ENCODE measurements around the gene HSD11B2. TPM values are rescaled to one million over a fixed set of nuclear protein-coding genes. Genes with fewer than 3 reads are reported as not detected.

The HSD11B2 gene
- total and polyA plus RNA-seq, 2 donors (not counting 3 experiments of a cell fraction or from before 2014, with no cell fraction given), result 0.10 TPM; not detected in 1

- H2AFZ ChIP-seq (ENCODE audit: low read depth, low read length), result no peak overlapping the region
- ChIA-PET CTCF (interaction anchor here (1.4 to 6.8 kb wide), 2 partner anchors 10 kb away, joined by 5 to 53 read pairs; no protein-coding TSS in a partner anchor), POLR2A (no interaction called here)
- H3K36me3 ChIP-seq (ENCODE audit: control insufficient read depth in 2 of 2, extremely low read depth in 1 of 2, insufficient read depth in 2 of 2, low read length in 2 of 2), result peaks cover 0 to 28% of the 10 kb centered on the region in 2 experiments
- no peak for FAIRE-seq
- H3K4me1 ChIP-seq (ENCODE audit: control insufficient read depth, extremely low read depth, insufficient read depth, low read length), result no peaks in the 10 kb centered on the region
- no peak overlapping the region for H3K27ac ChIP-seq (ENCODE audit: insufficient read depth, low read depth, low read length)
- no peaks in the 10 kb centered on the region for H3K9me1 ChIP-seq (replicated peaks; ENCODE audit: control insufficient read depth, extremely low read depth, insufficient read depth, low read length)
- no peaks in the 10 kb centered on the region for H3K27me3 ChIP-seq (ENCODE audit: control insufficient read depth in 2 of 2, insufficient read depth in 2 of 2, low read length in 2 of 2)
- no peak overlapping the region for H3K4me2 ChIP-seq (ENCODE audit: insufficient read depth, low read length)
- TF ChIP-seq FOS (IDR thresholded peaks at IDR 0.05; ENCODE audit: borderline replicate concordance, insufficient read depth, low read length), result no peak
- no peak for TF ChIP-seq POLR2A (IDR thresholded peaks at IDR 0.05; ENCODE audit: low read depth, low read length)
- TF ChIP-seq EZH2 (IDR thresholded peaks at IDR 0.05; ENCODE audit: borderline replicate concordance, low read depth, low read length, severe bottlenecking), result no peak
- no peak for TF ChIP-seq POLR2AphosphoS5 (IDR thresholded peaks at IDR 0.05; ENCODE audit: insufficient read depth, low read depth, low read length)
- no peak for TF ChIP-seq GATA2 (IDR thresholded peaks at IDR 0.05; ENCODE audit: insufficient read depth, insufficient read length, low read depth, low read length)
- dilution Hi-C loops (cut with MboI; ENCODE audit: extremely low pct_ligation_motif_present, low sequenced_read_pairs), result no loop called here
- TSS peak; percentile 86 for BruUV-seq (replicated peaks)
- intact Hi-C loops (cut with micrococcal nuclease), result no loop called here
- no peaks in the 10 kb centered on the region for H3K79me2 ChIP-seq (ENCODE audit: control insufficient read depth, insufficient read depth, low read length)
- H3K9me3 ChIP-seq (replicated peaks; ENCODE audit: control insufficient read depth, insufficient read depth, low read length), result no peaks in the 10 kb centered on the region
- DNase-seq (ENCODE audit: low read depth, low spot score), result no peak
- H4K20me1 ChIP-seq (replicated peaks; ENCODE audit: control insufficient read depth, extremely low read depth, insufficient read depth, low read length), result no peaks in the 10 kb centered on the region
- no peak overlapping the region for H3K9ac ChIP-seq (replicated peaks; ENCODE audit: extremely low read depth, insufficient read depth, low read length)
- no peak overlapping the region for H3K4me3 ChIP-seq (replicated peaks in 1 of 3; ENCODE audit: insufficient read depth in 1 of 3, low read depth in 1 of 3, low read length in 3 of 3)
Measured at GRCh38 chr16:67438098-67438791, 7.3 kb downstream of the HSD11B2 start.

DNA sequence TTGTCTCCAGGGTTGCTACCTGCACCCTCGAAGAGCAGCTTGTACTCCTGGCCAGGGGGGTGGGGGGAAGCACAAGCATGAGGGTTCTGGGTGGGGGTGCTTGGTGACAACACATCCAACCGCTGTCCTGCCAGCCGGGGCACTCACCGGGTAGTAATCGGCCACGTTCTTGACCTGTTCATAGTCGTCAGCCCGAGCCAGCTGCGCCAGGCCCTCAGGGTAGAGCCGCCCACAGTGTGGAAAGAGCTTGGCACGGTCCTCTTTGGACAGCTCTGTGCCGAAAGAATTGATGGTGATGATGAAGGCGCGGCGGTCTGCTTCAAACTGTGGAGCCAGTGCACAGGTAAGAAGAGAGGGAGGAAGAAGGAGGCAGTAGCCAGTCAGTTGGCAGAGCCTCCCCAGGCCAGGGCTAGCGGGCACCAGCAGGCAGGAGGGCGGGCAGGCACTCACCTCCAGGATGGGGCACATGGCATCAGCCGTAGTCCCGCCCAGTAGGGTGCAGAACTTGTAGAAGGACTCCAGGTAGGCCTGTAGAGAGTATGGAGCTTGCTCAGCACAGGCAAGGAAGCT lies 8.0 kb downstream of the HSD11B2 start:
- ChIA-PET CTCF (interaction anchor here (1.4 to 6.8 kb wide), 3 partner anchors 9 to 27 kb away, joined by 5 to 53 read pairs (median 6); no protein-coding TSS in a partner anchor), POLR2A (no interaction called here)
- no peaks in the 10 kb centered on the region for H3K4me1 ChIP-seq (ENCODE audit: control insufficient read depth, extremely low read depth, insufficient read depth, low read length)
- H2AFZ ChIP-seq (ENCODE audit: low read depth, low read length), result no peak overlapping the region
- no peak for DNase-seq (ENCODE audit: low read depth, low spot score)
- no peaks in the 10 kb centered on the region for H3K79me2 ChIP-seq (ENCODE audit: control insufficient read depth, insufficient read depth, low read length)
- no peak overlapping the region for H3K4me2 ChIP-seq (ENCODE audit: insufficient read depth, low read length)
- no TSS peak for BruUV-seq (replicated peaks)
- no peaks in the 10 kb centered on the region for H3K9me3 ChIP-seq (replicated peaks; ENCODE audit: control insufficient read depth, insufficient read depth, low read length)
- no peaks in the 10 kb centered on the region for H4K20me1 ChIP-seq (replicated peaks; ENCODE audit: control insufficient read depth, extremely low read depth, insufficient read depth, low read length)
- TF ChIP-seq POLR2A (IDR thresholded peaks at IDR 0.05; ENCODE audit: low read depth, low read length) (no peak), EZH2 (IDR thresholded peaks at IDR 0.05; ENCODE audit: borderline replicate concordance, low read depth, low read length, severe bottlenecking) (no peak), POLR2AphosphoS5 (IDR thresholded peaks at IDR 0.05; ENCODE audit: insufficient read depth, low read depth, low read length) (no peak), GATA2 (IDR thresholded peaks at IDR 0.05; ENCODE audit: insufficient read depth, insufficient read length, low read depth, low read length) (no peak), JUN (IDR thresholded peaks at IDR 0.05; ENCODE audit: borderline replicate concordance, insufficient read depth, insufficient read length, low read depth) (no peak), FOS (IDR thresholded peaks at IDR 0.05; ENCODE audit: borderline replicate concordance, insufficient read depth, low read length) (no peak), MYC (IDR thresholded peaks at IDR 0.05; ENCODE audit: low read depth, low read length) (no peak), CTCF (IDR thresholded peaks at IDR 0.05; ENCODE audit: extremely low read depth in 1 of 2, insufficient read depth in 1 of 2, low read depth in 1 of 2, low read length in 2 of 2) (no peak), MAX (IDR thresholded peaks at IDR 0.05; ENCODE audit: insufficient read depth, insufficient read length) (no peak)
- no peaks in the 10 kb centered on the region for H3K9me1 ChIP-seq (replicated peaks; ENCODE audit: control insufficient read depth, extremely low read depth, insufficient read depth, low read length)
- H3K4me3 ChIP-seq (replicated peaks in 1 of 3; ENCODE audit: insufficient read depth in 1 of 3, low read depth in 1 of 3, low read length in 3 of 3), result no peak overlapping the region
- peaks cover 0 to 28% of the 10 kb centered on the region in 2 experiments for H3K36me3 ChIP-seq (ENCODE audit: control insufficient read depth in 2 of 2, extremely low read depth in 1 of 2, insufficient read depth in 2 of 2, low read length in 2 of 2)
- no peaks in the 10 kb centered on the region for H3K27me3 ChIP-seq (ENCODE audit: control insufficient read depth in 2 of 2, insufficient read depth in 2 of 2, low read length in 2 of 2)
- dilution Hi-C loops (cut with MboI; ENCODE audit: extremely low pct_ligation_motif_present, low sequenced_read_pairs), result no loop called here
- H3K27ac ChIP-seq (ENCODE audit: insufficient read depth, low read depth, low read length), result no peak overlapping the region
- no peak for FAIRE-seq
- H3K9ac ChIP-seq (replicated peaks; ENCODE audit: extremely low read depth, insufficient read depth, low read length), result no peak overlapping the region
- intact Hi-C loops (cut with micrococcal nuclease), result no loop called here
